B cell (primary cell): ENCODE measurements around the gene NIPBL. TPM values are rescaled to one million over a fixed set of nuclear protein-coding genes. Genes with fewer than 3 reads are reported as not detected.
"Not testable (repeated sequence)": the region's sequence is repeated elsewhere in the genome, so short reads cannot be mapped to it uniquely, and the experiment has no call there.

Source experiments
- ATAC-seq: fragments of 200-7000 bp; cut with Tn5 transposase; one replicate; pipeline ENCODE4 v1.10.0; 2021; ENCODE audit warnings: low read depth, mild to moderate bottlenecking, moderate number of reproducible peaks, moderate library complexity
- CTCF ChIA-PET: fragments of 350-600 bp; sonication (Branson Sonifier 250); formaldehyde crosslinking; loops from one replicate; lab custom pipeline; 2021; ENCODE audit warnings: antibody characterized with exemption, inconsistent platforms; lab: Charles Lee
- POLR2A ChIA-PET: fragments of 350-600 bp; sonication (Branson Sonifier 250); formaldehyde crosslinking; loops from one replicate; lab custom pipeline; 2021; ENCODE audit warnings: antibody characterized with exemption; lab: Charles Lee
- DNase-seq: peaks from one replicate; pipeline ENCODE4 v3.0.0; 2013
- H2AFZ ChIP-seq: 2 replicates; pipeline ENCODE4 v1.6.1; 2012; ENCODE audit warnings: mild to moderate bottlenecking, low read depth, low read length; ENCODE audit not compliant: insufficient read depth, poor library complexity, severe bottlenecking
- H3K27ac ChIP-seq, 2 donors: 1 replicate in 1 of 2; 2 replicates in 1 of 2; pipeline ENCODE4 v1.5.1; 2012 to 2013; ENCODE audit warnings: low read length in 2 of 2, mild to moderate bottlenecking in 2 of 2, moderate library complexity in 1 of 2
- H3K27me3 ChIP-seq, 4 experiments: fragments of 200-600 bp in 1 of 4; sonication (generic) in 1 of 4; replicated peaks in 1 of 4; 1 replicate in 2 of 4; 2 replicates in 2 of 4; pipeline versions ENCODE4 v1.6.1 to v1.7.0; 2013 to 2016; ENCODE audit warnings: low read length in 3 of 4, mild to moderate bottlenecking in 2 of 4, mixed read lengths in 1 of 4, moderate library complexity in 1 of 4; ENCODE audit not compliant: insufficient read depth in 4 of 4, control insufficient read depth in 3 of 4; ENCODE audit errors: control extremely low read depth in 1 of 4
- H3K36me3 ChIP-seq, 2 experiments: replicated peaks in 1 of 2; 1 replicate in 1 of 2; 2 replicates in 1 of 2; pipeline versions ENCODE4 v1.6.1 to v1.7.1; 2013; ENCODE audit warnings: low read length in 1 of 2; ENCODE audit not compliant: insufficient read depth in 2 of 2, control insufficient read depth in 1 of 2; ENCODE audit errors: control extremely low read depth in 1 of 2, extremely low read depth in 1 of 2
- H3K4me1 ChIP-seq, 2 donors: fragments of 200-600 bp in 1 of 2; sonication (generic) in 1 of 2; 1 replicate in 1 of 2; 2 replicates in 1 of 2; pipeline versions ENCODE4 v1.5.1 to v1.6.1; 2013 to 2017; ENCODE audit warnings: low read length in 2 of 2; ENCODE audit not compliant: control insufficient read depth in 2 of 2, insufficient read depth in 2 of 2
- H3K4me2 ChIP-seq: replicated peaks from 2 replicates; pipeline ENCODE3; 2012; ENCODE audit warnings: mild to moderate bottlenecking, low read depth, low read length; ENCODE audit not compliant: poor library complexity, severe bottlenecking
- H3K4me3 ChIP-seq, 5 experiments: fragments of 200-600 bp in 1 of 5; sonication (generic) in 1 of 5; 1 replicate in 3 of 5; 2 replicates in 2 of 5; pipeline versions ENCODE4 v1.5.1 to v1.7.0; 2011 to 2016; ENCODE audit warnings: low read length in 4 of 5, mild to moderate bottlenecking in 4 of 5, low read depth in 2 of 5, control low read depth in 1 of 5, moderate library complexity in 1 of 5; ENCODE audit not compliant: insufficient read depth in 1 of 5; ENCODE audit errors: control extremely low read depth in 1 of 5, extremely low read depth in 1 of 5
- H3K79me2 ChIP-seq: fragments of 200-600 bp; sonication (generic); one replicate; pipeline ENCODE4 v1.6.0; 2016; ENCODE audit warnings: low read length; ENCODE audit not compliant: control insufficient read depth, insufficient read depth
- H3K9ac ChIP-seq: fragments of 200-600 bp; sonication (generic); 2 replicates; pipeline ENCODE4 v1.6.1; 2017; ENCODE audit warnings: mild to moderate bottlenecking, low read length, moderate library complexity
- H3K9me3 ChIP-seq, 3 donors: one replicate each; pipeline versions ENCODE4 v1.6.1 to v1.7.1; 2013; ENCODE audit warnings: low read length in 2 of 3; ENCODE audit not compliant: control insufficient read depth in 2 of 3, insufficient read depth in 1 of 3; ENCODE audit errors: control extremely low read depth in 1 of 3
- H4K20me1 ChIP-seq: 2 replicates; pipeline ENCODE4 v1.6.0; 2012; ENCODE audit warnings: mild to moderate bottlenecking, low read length; ENCODE audit not compliant: insufficient read depth, control insufficient read depth, poor library complexity, severe bottlenecking
- H3K27ac Mint-ChIP-seq: one replicate; pipeline ENCODE4 v1.8.0; 2021; ENCODE audit warnings: mixed read lengths
- H3K27me3 Mint-ChIP-seq: one replicate; pipeline ENCODE4 v1.8.0; 2021; ENCODE audit warnings: mixed read lengths
- H3K4me1 Mint-ChIP-seq: one replicate; pipeline ENCODE4 v1.8.0; 2021; ENCODE audit warnings: mixed read lengths
- H3K4me3 Mint-ChIP-seq: one replicate; pipeline ENCODE4 v1.8.0; 2021; ENCODE audit warnings: mixed read lengths
- H3K9me3 Mint-ChIP-seq: one replicate; pipeline ENCODE4 v1.8.0; 2022; ENCODE audit warnings: mixed read lengths; ENCODE audit not compliant: insufficient read depth
- EZH2 ChIP-seq: IDR thresholded peaks from 2 replicates; pipeline ENCODE4 v1.6.1; 2012; ENCODE audit warnings: borderline replicate concordance, low read depth, mild to moderate bottlenecking, moderate library complexity, low read length; ENCODE audit not compliant: insufficient read depth, poor library complexity, severe bottlenecking
- WGBS: methylation state at CpG from one replicate; pipeline ENCODE4 v1.1.5; 2013; ENCODE audit warnings: missing lambda C conversion rate; ENCODE audit not compliant: insufficient coverage; 5-methylcytosine and 5-hydroxymethylcytosine counted together
- intact Hi-C: fragments of 100-400 bp; cut with micrococcal nuclease; formaldehyde crosslinking; loops from one replicate; pipeline ENCODE4 v1.10.0; 2022
- polyA plus RNA-seq: library from polyadenylated mRNA; depleted of rRNA; stranded (reverse); fragments of >200 nt; gene quantifications from 2 replicates; pipeline ENCODE4 v1.2.3, GENCODE V29; 2012
- total RNA-seq, 2 donors: library from RNA; stranded (reverse); fragments of 120-200 nt in 1 of 2; gene quantifications; 1 replicate in 1 of 2; 2 replicates in 1 of 2; pipeline versions ENCODE4 v1.2.3 to v1.2.4, GENCODE V29; 2013 to 2022
- TF ChIP-seq, protein P1 (sequence below): fragments of 200-600 bp; IDR thresholded peaks from one replicate; pipeline ENCODE4 v1.8.0; 2022; ENCODE audit warnings: antibody characterized with exemption, mild to moderate bottlenecking

Gene NIPBL
- total and polyA plus RNA-seq, 2 donors (not counting 1 experiment from before 2014, with no cell fraction given) = 24.7 to 112 TPM

DNA sequence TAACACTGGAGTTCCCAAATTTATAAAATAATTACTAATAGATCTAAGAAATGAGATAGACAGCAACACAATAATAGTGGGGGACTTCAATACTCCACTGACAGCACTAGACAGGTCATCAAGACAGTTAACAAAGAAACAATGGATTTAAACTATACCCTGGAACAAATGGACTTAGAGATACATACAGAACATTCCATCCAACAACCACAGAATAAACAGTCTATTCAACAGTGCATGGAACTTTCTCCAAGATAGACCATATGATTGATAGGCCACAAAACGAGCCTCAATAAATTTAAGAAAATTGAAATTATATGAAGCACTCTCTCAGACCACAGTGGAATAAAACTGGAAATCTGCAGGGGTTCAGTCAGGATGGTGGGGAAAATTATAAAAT is 209.5 kb downstream of the NIPBL start:
- H3K4me3 Mint-ChIP-seq, H3K4me1 ChIP-seq, H3K27ac ChIP-seq, H3K27ac Mint-ChIP-seq, ATAC-seq, POLR2A ChIA-PET, H3K9me3 Mint-ChIP-seq, H3K4me2 ChIP-seq, H3K27me3 ChIP-seq, H2AFZ ChIP-seq, H4K20me1 ChIP-seq, H3K4me3 ChIP-seq, H3K79me2 ChIP-seq, DNase-seq, H3K9me3 ChIP-seq, H3K4me1 Mint-ChIP-seq, CTCF ChIA-PET, H3K27me3 Mint-ChIP-seq, H3K36me3 ChIP-seq, H3K9ac ChIP-seq, intact Hi-C loops: not testable (repeated sequence)
- no CpG with 5 or more reads among the region's 1 CpG for WGBS

DNA sequence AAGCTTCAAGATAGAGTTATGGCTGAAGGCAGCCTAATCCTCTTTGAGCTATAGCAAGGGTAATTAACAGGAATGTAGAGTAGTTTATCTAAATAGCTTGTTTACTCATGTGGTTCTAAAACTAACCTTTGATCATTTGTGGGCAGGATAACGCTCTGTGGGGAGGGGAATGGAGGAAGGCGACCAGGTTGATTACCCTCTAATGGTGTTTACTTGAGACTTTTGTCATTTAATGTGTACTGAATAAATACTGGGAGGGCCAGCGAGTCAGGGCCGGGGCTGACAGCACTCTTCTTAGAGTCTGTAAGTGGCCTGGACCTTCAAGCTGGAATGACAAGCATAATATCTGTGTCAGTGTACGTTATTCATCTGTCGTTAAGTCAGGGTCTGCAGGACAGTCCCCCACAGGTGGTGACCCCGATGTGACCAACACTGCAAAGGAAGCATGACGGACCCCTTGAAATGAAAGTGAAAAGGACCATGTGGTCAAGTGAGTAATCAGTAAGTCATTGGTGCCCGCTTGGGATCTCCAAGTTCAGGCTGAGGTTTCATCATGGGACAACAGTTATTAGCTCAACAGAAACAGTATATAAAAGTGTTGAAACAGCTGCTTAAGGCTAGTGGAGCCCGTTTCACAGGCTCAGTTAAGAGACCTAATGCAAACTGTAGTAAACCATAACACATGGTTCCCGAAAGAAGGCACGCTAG is 210.1 kb downstream of the NIPBL start:
- Histone ChIP-seq H3K36me3 (peaks cover 0 to under 1% of the 10 kb centered on the region in 2 experiments), H2AFZ (no peak overlapping the region), H3K4me2 (no peak overlapping the region), H3K4me1 (no peaks in the 10 kb centered on the region), H3K9ac (no peak overlapping the region), H3K79me2 (no peaks in the 10 kb centered on the region), H3K9me3 (peaks cover 0 to 3% (median 0%) of the 10 kb centered on the region in 3 donors), H3K27me3 (no peaks in the 10 kb centered on the region), H3K4me3 (no peak overlapping the region), H3K27ac (no peak overlapping the region), H4K20me1 (no peaks in the 10 kb centered on the region)
- WGBS = 94% methylated on average over 9 of the region's 12 CpGs
- ChIA-PET CTCF (no interaction called here), POLR2A (no interaction called here)
- DNase-seq = no peak
- no peak overlapping the region for H3K27ac Mint-ChIP-seq
- H3K4me3 Mint-ChIP-seq = no peak overlapping the region
- H3K9me3 Mint-ChIP-seq = peaks cover 3% of the 10 kb centered on the region
- H3K27me3 Mint-ChIP-seq = no peaks in the 10 kb centered on the region
- intact Hi-C loops = no loop called here
- TF ChIP-seq, protein P1, sequence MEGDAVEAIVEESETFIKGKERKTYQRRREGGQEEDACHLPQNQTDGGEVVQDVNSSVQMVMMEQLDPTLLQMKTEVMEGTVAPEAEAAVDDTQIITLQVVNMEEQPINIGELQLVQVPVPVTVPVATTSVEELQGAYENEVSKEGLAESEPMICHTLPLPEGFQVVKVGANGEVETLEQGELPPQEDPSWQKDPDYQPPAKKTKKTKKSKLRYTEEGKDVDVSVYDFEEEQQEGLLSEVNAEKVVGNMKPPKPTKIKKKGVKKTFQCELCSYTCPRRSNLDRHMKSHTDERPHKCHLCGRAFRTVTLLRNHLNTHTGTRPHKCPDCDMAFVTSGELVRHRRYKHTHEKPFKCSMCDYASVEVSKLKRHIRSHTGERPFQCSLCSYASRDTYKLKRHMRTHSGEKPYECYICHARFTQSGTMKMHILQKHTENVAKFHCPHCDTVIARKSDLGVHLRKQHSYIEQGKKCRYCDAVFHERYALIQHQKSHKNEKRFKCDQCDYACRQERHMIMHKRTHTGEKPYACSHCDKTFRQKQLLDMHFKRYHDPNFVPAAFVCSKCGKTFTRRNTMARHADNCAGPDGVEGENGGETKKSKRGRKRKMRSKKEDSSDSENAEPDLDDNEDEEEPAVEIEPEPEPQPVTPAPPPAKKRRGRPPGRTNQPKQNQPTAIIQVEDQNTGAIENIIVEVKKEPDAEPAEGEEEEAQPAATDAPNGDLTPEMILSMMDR = no peak
- TF ChIP-seq EZH2 = no peak
- H3K4me1 Mint-ChIP-seq = no peaks in the 10 kb centered on the region
- no peak for ATAC-seq
